ENCODE data around the gene MTIF2.
"Not testable (repeated sequence)": the region's sequence is repeated elsewhere in the genome, so short reads cannot be mapped to it uniquely, and the experiment has no call there.

DNA sequence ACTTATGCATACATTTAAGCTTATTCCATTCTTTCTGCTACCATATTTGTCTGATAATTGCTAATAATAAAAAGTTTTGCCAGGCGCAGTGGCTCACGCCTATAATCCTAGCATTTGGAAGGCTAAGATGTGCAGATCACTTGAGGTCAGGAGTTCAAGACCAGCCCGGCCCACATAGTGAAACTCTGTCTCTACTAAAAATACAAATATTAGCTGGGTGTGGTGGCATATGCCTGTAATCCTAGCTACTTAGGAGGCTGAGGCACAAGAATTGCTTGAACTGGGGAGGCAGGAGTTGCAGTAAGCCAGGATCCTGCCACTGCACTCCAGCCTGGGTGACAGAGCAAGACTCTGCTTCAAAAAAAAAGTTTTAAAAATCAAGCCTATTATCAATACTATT is 9.4 kb downstream of the MTIF2 start:
- not testable (repeated sequence) for TF ChIP-seq POLR2A (IDR thresholded peaks at IDR 0.05; ENCODE audit: low read length); GATA1 (IDR thresholded peaks at IDR 0.05; ENCODE audit: low read depth, low read length)

Measured in erythroblast (primary cell).